Stimulated activated naive CD4-positive, alpha-beta T cell (primary cell): Measurements from ENCODE around the gene SCYL1.
A peak's percentile ranks its signal among the peaks of the same experiment; 100 is the strongest.

ENCODE experiments used
- DNase-seq, 6 experiments: peaks; one replicate each; lab custom pipeline; 2025; lab: John Stamatoyannopoulos, UW

Gene SCYL1

DNA sequence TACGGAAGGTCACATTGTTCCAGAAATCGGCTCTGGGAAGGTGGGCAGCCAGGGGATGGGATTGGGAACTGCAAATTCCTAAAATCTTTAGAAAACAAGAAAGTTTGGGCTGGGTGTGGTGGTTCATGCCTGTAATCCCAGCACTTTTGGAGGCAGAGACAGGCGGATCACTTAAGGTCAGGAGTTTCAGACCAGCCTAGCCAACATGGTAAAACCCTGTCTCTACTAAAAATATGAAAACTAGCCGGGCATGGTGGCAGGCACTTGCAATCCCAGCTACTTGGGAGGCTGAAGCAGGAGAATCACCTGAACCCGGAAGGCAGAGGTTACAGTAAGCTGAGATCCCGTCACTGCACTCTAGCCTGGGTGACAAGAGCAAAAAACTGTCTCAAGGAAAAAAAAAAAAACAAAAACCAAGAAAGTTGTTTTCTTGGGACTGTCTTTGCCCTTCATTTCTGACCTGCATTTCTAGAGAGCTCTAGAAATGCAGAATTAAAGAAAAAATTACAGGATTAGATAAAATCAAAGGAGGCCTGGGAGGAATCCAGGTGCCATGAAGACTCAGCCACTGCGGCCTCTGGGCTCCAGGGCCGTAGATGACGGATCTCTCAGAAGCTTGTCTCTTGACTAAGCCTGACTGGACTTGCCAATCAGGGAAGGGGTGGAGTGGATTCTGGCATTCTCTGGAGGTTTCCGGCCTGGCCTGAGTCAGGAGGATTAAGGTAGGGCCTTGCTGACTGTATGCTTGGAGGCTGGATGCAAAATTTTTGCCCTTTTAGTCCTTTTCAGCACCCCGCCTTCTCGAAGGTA is 31.3 kb upstream of the SCYL1 start:
- no peak for DNase-seq

DNA sequence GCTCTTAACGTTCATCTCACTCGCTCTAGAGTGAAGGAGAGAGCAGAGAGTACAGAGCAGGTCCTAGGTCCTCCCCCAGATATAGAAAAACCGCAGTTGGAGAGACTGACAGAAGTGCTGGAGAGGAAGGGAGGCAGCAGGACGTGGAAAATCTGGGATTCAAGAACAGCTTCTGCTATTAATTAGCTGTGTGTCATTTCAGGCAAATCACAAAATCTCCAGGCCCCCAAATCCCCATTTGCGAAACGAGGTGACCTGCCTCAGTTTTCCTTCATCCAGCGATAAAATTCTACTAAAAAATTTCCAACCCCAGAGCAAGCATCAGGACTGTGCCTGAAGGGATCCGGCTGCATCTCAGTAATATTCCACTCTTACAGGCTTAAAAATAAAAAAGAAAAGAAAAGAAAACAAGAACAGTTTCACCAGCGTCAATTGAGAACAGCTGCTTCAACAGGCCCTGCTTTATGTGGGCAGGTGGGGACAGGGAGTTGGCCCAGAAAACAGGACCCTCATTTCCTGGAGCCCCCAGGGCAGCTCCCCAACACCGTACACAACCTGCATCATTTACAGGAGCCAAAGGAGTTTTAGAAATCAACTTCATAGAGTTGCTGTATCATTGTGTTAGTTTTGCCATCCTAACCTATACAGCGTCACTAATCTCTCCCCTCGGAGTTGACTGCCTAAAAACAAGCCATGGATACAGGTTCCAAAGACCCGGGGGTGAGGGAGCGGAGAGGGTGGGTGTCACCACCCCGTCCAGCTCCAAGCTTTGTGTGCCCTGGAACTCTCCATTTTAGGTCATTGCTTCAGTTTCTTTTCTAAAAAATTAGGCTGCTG is 28.4 kb upstream of the SCYL1 start:
- peak in 1 of 6 experiments; percentile 60 for DNase-seq

DNA sequence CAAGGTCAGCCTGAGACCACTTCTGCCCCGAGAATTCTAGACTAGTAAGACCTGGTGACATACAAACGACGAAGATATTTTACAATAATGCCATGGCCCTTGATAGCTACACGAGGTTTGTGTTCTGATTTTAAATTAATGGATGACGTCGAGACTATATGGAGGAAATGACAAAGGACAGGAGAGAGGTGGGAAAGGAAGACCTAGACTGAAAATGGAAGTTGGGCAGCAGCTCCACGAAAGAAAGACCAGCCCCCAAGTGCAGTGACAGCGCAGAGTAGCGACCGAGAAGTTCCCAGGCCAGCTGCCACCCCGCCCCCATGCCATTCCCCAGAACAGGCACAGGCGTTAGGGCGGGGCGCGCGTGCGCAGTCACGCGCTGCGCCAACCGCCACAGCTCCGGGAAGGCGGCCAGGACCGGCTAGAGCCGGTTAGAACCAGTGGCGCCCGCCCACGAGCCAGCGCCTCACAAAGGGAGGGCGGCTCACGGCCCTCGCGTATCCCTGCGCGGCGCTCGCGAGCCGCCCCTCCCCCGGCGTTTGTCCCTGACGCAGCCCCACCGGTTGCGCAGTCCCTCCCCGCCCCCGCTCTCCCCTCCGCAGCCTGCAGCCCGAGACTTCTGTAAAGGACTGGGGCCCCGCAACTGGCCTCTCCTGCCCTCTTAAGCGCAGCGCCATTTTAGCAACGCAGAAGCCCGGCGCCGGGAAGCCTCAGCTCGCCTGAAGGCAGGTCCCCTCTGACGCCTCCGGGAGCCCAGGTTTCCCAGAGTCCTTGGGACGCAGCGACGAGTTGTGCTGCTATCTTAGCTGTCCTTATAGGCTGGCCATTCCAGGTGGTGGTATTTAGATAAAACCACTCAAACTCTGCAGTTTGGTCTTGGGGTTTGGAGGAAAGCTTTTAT is 27.5 kb upstream of the SCYL1 start:
- DNase-seq: peak; percentile 96 to 98 (median 97)

DNA sequence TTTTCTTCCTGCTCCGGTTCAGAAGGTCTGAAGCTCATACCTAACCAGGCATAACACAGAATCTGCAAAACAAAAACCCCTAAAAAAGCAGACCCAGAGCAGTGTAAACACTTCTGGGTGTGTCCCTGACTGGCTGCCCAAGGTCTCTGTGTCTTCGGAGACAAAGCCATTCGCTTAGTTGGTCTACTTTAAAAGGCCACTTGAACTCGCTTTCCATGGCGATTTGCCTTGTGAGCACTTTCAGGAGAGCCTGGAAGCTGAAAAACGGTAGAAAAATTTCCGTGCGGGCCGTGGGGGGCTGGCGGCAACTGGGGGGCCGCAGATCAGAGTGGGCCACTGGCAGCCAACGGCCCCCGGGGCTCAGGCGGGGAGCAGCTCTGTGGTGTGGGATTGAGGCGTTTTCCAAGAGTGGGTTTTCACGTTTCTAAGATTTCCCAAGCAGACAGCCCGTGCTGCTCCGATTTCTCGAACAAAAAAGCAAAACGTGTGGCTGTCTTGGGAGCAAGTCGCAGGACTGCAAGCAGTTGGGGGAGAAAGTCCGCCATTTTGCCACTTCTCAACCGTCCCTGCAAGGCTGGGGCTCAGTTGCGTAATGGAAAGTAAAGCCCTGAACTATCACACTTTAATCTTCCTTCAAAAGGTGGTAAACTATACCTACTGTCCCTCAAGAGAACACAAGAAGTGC is 26.7 kb upstream of the SCYL1 start:
- DNase-seq: peak; percentile 50 to 92 (median 69)

DNA sequence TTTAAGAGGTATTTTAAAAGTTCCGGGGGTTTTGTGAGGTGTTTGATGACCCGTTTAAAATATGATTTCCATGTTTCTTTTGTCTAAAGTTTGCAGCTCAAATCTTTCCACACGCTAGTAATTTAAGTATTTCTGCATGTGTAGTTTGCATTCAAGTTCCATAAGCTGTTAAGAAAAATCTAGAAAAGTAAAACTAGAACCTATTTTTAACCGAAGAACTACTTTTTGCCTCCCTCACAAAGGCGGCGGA is 26.2 kb upstream of the SCYL1 start:
- no peak for DNase-seq

DNA sequence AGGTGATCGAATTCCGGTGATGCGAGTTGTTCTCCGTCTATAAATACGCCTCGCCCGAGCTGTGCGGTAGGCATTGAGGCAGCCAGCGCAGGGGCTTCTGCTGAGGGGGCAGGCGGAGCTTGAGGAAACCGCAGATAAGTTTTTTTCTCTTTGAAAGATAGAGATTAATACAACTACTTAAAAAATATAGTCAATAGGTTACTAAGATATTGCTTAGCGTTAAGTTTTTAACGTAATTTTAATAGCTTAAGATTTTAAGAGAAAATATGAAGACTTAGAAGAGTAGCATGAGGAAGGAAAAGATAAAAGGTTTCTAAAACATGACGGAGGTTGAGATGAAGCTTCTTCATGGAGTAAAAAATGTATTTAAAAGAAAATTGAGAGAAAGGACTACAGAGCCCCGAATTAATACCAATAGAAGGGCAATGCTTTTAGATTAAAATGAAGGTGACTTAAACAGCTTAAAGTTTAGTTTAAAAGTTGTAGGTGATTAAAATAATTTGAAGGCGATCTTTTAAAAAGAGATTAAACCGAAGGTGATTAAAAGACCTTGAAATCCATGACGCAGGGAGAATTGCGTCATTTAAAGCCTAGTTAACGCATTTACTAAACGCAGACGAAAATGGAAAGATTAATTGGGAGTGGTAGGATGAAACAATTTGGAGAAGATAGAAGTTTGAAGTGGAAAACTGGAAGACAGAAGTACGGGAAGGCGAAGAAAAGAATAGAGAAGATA is 25.7 kb upstream of the SCYL1 start, which contains the start of gene MALAT1:
MALAT1 (plus strand) TSS at position 69 of the 736 bp plus-strand sequence.
- DNase-seq: peak; percentile 87 to 97 (median 92)

DNA sequence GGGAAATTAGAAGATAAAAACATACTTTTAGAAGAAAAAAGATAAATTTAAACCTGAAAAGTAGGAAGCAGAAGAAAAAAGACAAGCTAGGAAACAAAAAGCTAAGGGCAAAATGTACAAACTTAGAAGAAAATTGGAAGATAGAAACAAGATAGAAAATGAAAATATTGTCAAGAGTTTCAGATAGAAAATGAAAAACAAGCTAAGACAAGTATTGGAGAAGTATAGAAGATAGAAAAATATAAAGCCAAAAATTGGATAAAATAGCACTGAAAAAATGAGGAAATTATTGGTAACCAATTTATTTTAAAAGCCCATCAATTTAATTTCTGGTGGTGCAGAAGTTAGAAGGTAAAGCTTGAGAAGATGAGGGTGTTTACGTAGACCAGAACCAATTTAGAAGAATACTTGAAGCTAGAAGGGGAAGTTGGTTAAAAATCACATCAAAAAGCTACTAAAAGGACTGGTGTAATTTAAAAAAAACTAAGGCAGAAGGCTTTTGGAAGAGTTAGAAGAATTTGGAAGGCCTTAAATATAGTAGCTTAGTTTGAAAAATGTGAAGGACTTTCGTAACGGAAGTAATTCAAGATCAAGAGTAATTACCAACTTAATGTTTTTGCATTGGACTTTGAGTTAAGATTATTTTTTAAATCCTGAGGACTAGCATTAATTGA is 25.0 kb upstream of the SCYL1 start:
- DNase-seq: peak in 3 of 6 experiments; percentile 56 to 67 (median 56)

DNA sequence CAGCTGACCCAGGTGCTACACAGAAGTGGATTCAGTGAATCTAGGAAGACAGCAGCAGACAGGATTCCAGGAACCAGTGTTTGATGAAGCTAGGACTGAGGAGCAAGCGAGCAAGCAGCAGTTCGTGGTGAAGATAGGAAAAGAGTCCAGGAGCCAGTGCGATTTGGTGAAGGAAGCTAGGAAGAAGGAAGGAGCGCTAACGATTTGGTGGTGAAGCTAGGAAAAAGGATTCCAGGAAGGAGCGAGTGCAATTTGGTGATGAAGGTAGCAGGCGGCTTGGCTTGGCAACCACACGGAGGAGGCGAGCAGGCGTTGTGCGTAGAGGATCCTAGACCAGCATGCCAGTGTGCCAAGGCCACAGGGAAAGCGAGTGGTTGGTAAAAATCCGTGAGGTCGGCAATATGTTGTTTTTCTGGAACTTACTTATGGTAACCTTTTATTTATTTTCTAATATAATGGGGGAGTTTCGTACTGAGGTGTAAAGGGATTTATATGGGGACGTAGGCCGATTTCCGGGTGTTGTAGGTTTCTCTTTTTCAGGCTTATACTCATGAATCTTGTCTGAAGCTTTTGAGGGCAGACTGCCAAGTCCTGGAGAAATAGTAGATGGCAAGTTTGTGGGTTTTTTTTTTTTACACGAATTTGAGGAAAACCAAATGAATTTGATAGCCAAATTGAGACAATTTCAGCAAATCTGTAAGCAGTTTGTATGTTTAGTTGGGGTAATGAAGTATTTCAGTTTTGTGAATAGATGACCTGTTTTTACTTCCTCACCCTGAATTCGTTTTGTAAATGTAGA is 24.3 kb upstream of the SCYL1 start:
- peak in 3 of 6 experiments; percentile 60 to 67 (median 60) for DNase-seq

DNA sequence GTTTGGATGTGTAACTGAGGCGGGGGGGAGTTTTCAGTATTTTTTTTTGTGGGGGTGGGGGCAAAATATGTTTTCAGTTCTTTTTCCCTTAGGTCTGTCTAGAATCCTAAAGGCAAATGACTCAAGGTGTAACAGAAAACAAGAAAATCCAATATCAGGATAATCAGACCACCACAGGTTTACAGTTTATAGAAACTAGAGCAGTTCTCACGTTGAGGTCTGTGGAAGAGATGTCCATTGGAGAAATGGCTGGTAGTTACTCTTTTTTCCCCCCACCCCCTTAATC is 23.8 kb upstream of the SCYL1 start:
- no peak for DNase-seq

DNA sequence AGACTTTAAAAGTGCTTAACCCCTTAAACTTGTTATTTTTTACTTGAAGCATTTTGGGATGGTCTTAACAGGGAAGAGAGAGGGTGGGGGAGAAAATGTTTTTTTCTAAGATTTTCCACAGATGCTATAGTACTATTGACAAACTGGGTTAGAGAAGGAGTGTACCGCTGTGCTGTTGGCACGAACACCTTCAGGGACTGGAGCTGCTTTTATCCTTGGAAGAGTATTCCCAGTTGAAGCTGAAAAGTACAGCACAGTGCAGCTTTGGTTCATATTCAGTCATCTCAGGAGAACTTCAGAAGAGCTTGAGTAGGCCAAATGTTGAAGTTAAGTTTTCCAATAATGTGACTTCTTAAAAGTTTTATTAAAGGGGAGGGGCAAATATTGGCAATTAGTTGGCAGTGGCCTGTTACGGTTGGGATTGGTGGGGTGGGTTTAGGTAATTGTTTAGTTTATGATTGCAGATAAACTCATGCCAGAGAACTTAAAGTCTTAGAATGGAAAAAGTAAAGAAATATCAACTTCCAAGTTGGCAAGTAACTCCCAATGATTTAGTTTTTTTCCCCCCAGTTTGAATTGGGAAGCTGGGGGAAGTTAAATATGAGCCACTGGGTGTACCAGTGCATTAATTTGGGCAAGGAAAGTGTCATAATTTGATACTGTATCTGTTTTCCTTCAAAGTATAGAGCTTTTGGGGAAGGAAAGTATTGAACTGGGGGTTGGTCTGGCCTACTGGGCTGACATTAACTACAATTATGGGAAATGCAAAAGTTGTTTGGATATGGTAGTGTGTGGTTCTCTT is 23.2 kb upstream of the SCYL1 start:
- DNase-seq: peak in 2 of 6 experiments; percentile 36 to 40

DNA sequence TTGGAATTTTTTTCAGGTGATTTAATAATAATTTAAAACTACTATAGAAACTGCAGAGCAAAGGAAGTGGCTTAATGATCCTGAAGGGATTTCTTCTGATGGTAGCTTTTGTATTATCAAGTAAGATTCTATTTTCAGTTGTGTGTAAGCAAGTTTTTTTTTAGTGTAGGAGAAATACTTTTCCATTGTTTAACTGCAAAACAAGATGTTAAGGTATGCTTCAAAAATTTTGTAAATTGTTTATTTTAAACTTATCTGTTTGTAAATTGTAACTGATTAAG is 22.7 kb upstream of the SCYL1 start:
- no peak for DNase-seq

DNA sequence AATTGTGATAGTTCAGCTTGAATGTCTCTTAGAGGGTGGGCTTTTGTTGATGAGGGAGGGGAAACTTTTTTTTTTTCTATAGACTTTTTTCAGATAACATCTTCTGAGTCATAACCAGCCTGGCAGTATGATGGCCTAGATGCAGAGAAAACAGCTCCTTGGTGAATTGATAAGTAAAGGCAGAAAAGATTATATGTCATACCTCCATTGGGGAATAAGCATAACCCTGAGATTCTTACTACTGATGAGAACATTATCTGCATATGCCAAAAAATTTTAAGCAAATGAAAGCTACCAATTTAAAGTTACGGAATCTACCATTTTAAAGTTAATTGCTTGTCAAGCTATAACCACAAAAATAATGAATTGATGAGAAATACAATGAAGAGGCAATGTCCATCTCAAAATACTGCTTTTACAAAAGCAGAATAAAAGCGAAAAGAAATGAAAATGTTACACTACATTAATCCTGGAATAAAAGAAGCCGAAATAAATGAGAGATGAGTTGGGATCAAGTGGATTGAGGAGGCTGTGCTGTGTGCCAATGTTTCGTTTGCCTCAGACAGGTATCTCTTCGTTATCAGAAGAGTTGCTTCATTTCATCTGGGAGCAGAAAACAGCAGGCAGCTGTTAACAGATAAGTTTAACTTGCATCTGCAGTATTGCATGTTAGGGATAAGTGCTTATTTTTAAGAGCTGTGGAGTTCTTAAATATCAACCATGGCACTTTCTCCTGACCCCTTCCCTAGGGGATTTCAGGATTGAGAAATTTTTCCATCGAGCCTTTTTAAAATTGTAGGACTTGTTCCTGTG is 22.1 kb upstream of the SCYL1 start:
- peak in 2 of 6 experiments; percentile 27 to 31 for DNase-seq

DNA sequence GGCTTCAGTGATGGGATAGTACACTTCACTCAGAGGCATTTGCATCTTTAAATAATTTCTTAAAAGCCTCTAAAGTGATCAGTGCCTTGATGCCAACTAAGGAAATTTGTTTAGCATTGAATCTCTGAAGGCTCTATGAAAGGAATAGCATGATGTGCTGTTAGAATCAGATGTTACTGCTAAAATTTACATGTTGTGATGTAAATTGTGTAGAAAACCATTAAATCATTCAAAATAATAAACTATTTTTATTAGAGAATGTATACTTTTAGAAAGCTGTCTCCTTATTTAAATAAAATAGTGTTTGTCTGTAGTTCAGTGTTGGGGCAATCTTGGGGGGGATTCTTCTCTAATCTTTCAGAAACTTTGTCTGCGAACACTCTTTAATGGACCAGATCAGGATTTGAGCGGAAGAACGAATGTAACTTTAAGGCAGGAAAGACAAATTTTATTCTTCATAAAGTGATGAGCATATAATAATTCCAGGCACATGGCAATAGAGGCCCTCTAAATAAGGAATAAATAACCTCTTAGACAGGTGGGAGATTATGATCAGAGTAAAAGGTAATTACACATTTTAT is 21.4 kb upstream of the SCYL1 start:
- DNase-seq: peak in 1 of 6 experiments; percentile 30

DNA sequence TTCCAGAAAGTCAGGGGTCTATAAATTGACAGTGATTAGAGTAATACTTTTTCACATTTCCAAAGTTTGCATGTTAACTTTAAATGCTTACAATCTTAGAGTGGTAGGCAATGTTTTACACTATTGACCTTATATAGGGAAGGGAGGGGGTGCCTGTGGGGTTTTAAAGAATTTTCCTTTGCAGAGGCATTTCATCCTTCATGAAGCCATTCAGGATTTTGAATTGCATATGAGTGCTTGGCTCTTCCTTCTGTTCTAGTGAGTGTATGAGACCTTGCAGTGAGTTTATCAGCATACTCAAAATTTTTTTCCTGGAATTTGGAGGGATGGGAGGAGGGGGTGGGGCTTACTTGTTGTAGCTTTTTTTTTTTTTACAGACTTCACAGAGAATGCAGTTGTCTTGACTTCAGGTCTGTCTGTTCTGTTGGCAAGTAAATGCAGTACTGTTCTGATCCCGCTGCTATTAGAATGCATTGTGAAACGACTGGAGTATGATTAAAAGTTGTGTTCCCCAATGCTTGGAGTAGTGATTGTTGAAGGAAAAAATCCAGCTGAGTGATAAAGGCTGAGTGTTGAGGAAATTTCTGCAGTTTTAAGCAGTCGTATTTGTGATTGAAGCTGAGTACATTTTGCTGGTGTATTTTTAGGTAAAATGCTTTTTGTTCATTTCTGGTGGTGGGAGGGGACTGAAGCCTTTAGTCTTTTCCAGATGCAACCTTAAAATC is 20.8 kb upstream of the SCYL1 start:
- peak in 2 of 6 experiments; percentile 20 to 40 for DNase-seq

DNA sequence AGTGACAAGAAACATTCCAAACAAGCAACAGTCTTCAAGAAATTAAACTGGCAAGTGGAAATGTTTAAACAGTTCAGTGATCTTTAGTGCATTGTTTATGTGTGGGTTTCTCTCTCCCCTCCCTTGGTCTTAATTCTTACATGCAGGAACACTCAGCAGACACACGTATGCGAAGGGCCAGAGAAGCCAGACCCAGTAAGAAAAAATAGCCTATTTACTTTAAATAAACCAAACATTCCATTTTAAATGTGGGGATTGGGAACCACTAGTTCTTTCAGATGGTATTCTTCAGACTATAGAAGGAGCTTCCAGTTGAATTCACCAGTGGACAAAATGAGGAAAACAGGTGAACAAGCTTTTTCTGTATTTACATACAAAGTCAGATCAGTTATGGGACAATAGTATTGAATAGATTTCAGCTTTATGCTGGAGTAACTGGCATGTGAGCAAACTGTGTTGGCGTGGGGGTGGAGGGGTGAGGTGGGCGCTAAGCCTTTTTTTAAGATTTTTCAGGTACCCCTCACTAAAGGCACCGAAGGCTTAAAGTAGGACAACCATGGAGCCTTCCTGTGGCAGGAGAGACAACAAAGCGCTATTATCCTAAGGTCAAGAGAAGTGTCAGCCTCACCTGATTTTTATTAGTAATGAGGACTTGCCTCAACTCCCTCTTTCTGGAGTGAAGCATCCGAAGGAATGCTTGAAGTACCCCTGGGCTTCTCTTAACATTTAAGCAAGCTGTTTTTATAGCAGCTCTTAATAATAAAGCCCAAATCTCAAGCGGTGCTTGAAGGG is 20.0 kb upstream of the SCYL1 start:
- peak in 1 of 6 experiments; percentile 35 for DNase-seq
